Inflammatory macrophage treated with lipopolysaccharide for 1 hour (primary cell): Measurements from ENCODE around the gene COL6A2.

Experiments
- DNase-seq, 2 donors: peaks; one replicate each; pipeline ENCODE4 v3.0.0-alpha.2; 2020 to 2022

Gene COL6A2

GRCh38 chr21:46115441-46116188, 17.7 kb downstream of the COL6A2 start:
- no peak for DNase-seq

- DNase-seq = no peak
Observed at GRCh38 chr21:46116189-46116775, 18.4 kb downstream of the COL6A2 start.

GRCh38 chr21:46116776-46117585, 19.1 kb downstream of the COL6A2 start:
- DNase-seq = no peak

- DNase-seq = no peak
Observed at GRCh38 chr21:46117586-46118315, 19.8 kb downstream of the COL6A2 start.

GRCh38 chr21:46118316-46119143, 20.6 kb downstream of the COL6A2 start:
- DNase-seq = no peak

- DNase-seq = no peak
Observed at GRCh38 chr21:46119144-46119636, 21.3 kb downstream of the COL6A2 start.

- DNase-seq = no peak
Observed at GRCh38 chr21:46119637-46120271, 21.8 kb downstream of the COL6A2 start.

- no peak for DNase-seq
Observed at GRCh38 chr21:46120301-46121285, 22.7 kb downstream of the COL6A2 start.

- DNase-seq = no peak
Observed at GRCh38 chr21:46121286-46122221, 23.6 kb downstream of the COL6A2 start.

GRCh38 chr21:46122237-46122671, 24.3 kb downstream of the COL6A2 start:
- no peak for DNase-seq

- no peak for DNase-seq
Observed at GRCh38 chr21:46122758-46123683, 25.1 kb downstream of the COL6A2 start.

GRCh38 chr21:46124083-46124925, 26.4 kb downstream of the COL6A2 start:
- no peak for DNase-seq

- DNase-seq = no peak
Observed at GRCh38 chr21:46124926-46125845, 27.3 kb downstream of the COL6A2 start.

- DNase-seq = no peak
Observed at GRCh38 chr21:46125846-46126301, 28.0 kb downstream of the COL6A2 start.
